Karpas-422 (cell line): ENCODE results near the gene CALU. TPM values are rescaled to one million over a fixed set of nuclear protein-coding genes. Genes with fewer than 3 reads are reported as not detected.

ENCODE experiments used
- DNase-seq: peaks from one replicate; pipeline ENCODE4 v3.0.0-alpha.2; 2015
- H2AFZ ChIP-seq: fragments of 200-600 bp; sonication (generic); 2 replicates; pipeline ENCODE4 v1.6.1; 2014; ENCODE audit warnings: antibody characterized with exemption, low read length, mixed read lengths
- H3K27ac ChIP-seq: fragments of 200-600 bp; sonication (generic); 2 replicates; pipeline ENCODE4 v1.5.1; 2014; ENCODE audit warnings: mild to moderate bottlenecking, low read length, moderate library complexity
- H3K27me3 ChIP-seq: fragments of 200-600 bp; sonication (generic); 2 replicates; pipeline ENCODE4 v1.6.1; 2014; ENCODE audit warnings: low read length, mixed read lengths
- H3K36me3 ChIP-seq: fragments of 200-600 bp; sonication (generic); 2 replicates; pipeline ENCODE4 v1.6.1; 2014; ENCODE audit warnings: low read length, mixed read lengths; ENCODE audit not compliant: insufficient read depth
- H3K4me1 ChIP-seq: fragments of 200-600 bp; sonication (generic); 2 replicates; pipeline ENCODE4 v1.6.1; 2014; ENCODE audit warnings: mild to moderate bottlenecking, low read length, mixed read lengths
- H3K4me2 ChIP-seq: fragments of 200-600 bp; sonication (generic); 2 replicates; pipeline ENCODE4 v1.6.1; 2014; ENCODE audit warnings: low read length, low read depth, mild to moderate bottlenecking; ENCODE audit not compliant: poor library complexity, severe bottlenecking
- H3K4me3 ChIP-seq: fragments of 200-600 bp; sonication (generic); 2 replicates; pipeline ENCODE4 v1.5.1; 2014; ENCODE audit warnings: mild to moderate bottlenecking, antibody characterized with exemption, low read length, mixed read lengths
- H3K79me2 ChIP-seq: fragments of 200-600 bp; sonication (generic); 2 replicates; pipeline ENCODE4 v1.6.1; 2014; ENCODE audit warnings: mild to moderate bottlenecking, low read length, mixed read lengths
- H3K9ac ChIP-seq: fragments of 200-600 bp; sonication (generic); 2 replicates; pipeline ENCODE4 v1.6.0; 2014; ENCODE audit warnings: low read length
- H3K9me2 ChIP-seq: fragments of 200-600 bp; sonication (generic), shearing (Covaris generic); replicated peaks from 2 replicates; pipeline ENCODE4 v1.6.0; 2014; ENCODE audit warnings: mild to moderate bottlenecking, low read length, moderate library complexity; ENCODE audit not compliant: insufficient read depth
- H3K9me3 ChIP-seq: fragments of 300-700, 200-600 bp; sonication (generic); 2 replicates; pipeline ENCODE4 v1.6.1; 2014; ENCODE audit warnings: low read length, mixed read lengths
- H4K20me1 ChIP-seq: fragments of 200-600 bp; sonication (generic); 2 replicates; pipeline ENCODE4 v1.6.1; 2014; ENCODE audit warnings: mild to moderate bottlenecking, antibody characterized with exemption, low read length, low read depth; ENCODE audit not compliant: insufficient read depth
- small RNA-seq: library from RNA; depleted of rRNA; stranded (forward); fragments of <200 nt; gene quantifications from one replicate; pipeline ENCODE3, GENCODE V24; 2014
- total RNA-seq: library from RNA; depleted of rRNA; stranded (reverse); fragments of >200 nt; shearing (Covaris generic); gene quantifications from 2 replicates; pipeline ENCODE4 v1.2.3, GENCODE V29; 2014; ENCODE audit warnings: low replicate concordance; rRNA removed

Gene CALU
- total RNA-seq, 1 experiment from 2014 or later, result 42.1 TPM

DNA sequence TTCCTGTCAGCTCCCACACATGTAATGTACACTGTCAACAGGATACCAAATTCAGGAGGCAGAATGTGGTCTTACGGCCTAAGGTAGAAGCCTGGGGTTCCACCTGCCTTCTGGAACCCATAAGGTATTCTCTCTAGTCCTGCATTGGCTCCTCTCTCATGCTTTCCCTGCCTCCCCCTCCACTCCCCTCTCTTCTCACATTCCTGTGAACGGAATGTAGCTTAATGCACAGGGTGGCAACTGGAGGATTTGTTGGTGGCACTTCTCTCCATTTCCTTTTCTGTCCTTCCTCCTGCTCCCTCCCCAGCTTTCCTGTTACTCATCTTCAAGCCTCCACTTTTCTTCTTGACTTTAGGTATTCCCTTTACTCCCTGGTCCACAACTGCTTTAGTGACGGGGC, 79.5 kb downstream of the CALU start:
- H4K20me1 ChIP-seq, result no peaks in the 10 kb centered on the region
- no peaks in the 10 kb centered on the region for H3K36me3 ChIP-seq
- no peak overlapping the region for H3K4me3 ChIP-seq
- no peak overlapping the region for H3K9ac ChIP-seq
- no peak overlapping the region for H3K4me2 ChIP-seq
- no peak for DNase-seq
- no peak overlapping the region for H3K27ac ChIP-seq
- no peak overlapping the region for H2AFZ ChIP-seq
- no peaks in the 10 kb centered on the region for H3K9me3 ChIP-seq
- no peaks in the 10 kb centered on the region for H3K79me2 ChIP-seq
- no peaks in the 10 kb centered on the region for H3K27me3 ChIP-seq
- no peaks in the 10 kb centered on the region for H3K4me1 ChIP-seq
- H3K9me2 ChIP-seq, result no peaks in the 10 kb centered on the region

Small RNA genes lying within 50 kb of the gene (small RNA-seq; reads per million reads assigned to genes)
- gene RN7SL81P (not detected), gene RNA5SP242 (7.9 reads per million, percentile 88 among the genes with 10 or more reads in this experiment), gene RNA5SP243 (0.99 reads per million, percentile 29 among the genes with 10 or more reads in this experiment)

Other genes with a start within 250 kb of the CALU start
- gene GARIN1A, start 67.1 kb upstream of the CALU start, total RNA-seq, result 1.1 and 1.8 TPM in 2 replicates
- not detected in 2 replicates for gene OPN1SW, start 36.4 kb downstream of the CALU start, total RNA-seq
- gene CCDC136, start 52.6 kb downstream of the CALU start, total RNA-seq, result 25.9 and 32.5 TPM in 2 replicates
- not detected in 2 replicates for gene FLNC, start 91.0 kb downstream of the CALU start, total RNA-seq
- gene ATP6V1F, start 123.5 kb downstream of the CALU start, total RNA-seq, result 184 and 208 TPM in 2 replicates
- gene KCP, start 171.3 kb downstream of the CALU start, total RNA-seq, result 1.6 and 11.7 TPM in 2 replicates
- gene IRF5, start 198.6 kb downstream of the CALU start, total RNA-seq, result 7.8 and 11.5 TPM in 2 replicates